GM12875 (cell line): ENCODE results near the gene SCD5.

Experiments used
- H3K4me3 ChIP-seq: one replicate; pipeline ENCODE4 v1.5.1; 2011; ENCODE audit warnings: low read depth, low read length, control low read depth
- TF ChIP-seq, protein P1 (sequence below): IDR thresholded peaks from 2 replicates; pipeline ENCODE4 v1.5.1; 2011; ENCODE audit warnings: low read depth, mild to moderate bottlenecking, control low read depth, inconsistent platforms, low read length, moderate library complexity, borderline replicate concordance; ENCODE audit not compliant: insufficient read depth

The SCD5 gene

DNA sequence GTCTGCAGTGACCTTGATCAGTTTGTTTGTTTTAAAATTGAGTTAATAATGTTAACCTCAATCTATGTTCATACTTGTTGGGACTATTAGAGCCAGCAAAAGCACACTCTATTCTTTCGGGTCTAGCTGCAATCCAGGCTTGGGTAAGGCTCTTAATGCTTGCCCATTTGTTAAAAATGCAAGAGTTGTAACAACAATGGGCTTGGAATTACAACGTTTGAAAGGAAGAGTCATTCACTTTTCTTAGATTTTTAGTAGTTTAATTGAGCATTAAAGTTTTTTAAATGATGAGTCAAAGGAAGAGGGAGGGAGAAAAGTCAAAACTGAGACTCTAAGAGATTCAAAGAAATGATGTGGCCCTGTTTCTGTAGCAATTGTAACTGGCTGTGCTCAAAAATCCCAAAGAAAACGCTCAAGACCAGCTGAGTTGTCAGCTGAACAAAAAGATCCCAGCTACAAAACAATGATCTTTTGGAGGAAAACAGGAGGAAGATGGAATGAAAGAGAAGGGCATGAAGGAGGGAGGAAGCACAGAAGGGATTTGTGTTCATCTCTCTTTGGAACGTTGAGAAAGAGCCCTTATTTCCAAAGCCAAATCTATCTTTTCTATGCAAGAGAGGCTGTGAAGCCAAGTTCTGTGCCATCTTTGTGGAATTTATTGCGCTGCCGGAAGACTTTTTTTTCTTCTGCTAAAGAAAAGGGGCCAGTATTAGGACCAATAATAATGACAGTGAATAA, 5.5 kb downstream of the SCD5 start:
- H3K4me3 ChIP-seq = no peak overlapping the region
- TF ChIP-seq, protein P1, sequence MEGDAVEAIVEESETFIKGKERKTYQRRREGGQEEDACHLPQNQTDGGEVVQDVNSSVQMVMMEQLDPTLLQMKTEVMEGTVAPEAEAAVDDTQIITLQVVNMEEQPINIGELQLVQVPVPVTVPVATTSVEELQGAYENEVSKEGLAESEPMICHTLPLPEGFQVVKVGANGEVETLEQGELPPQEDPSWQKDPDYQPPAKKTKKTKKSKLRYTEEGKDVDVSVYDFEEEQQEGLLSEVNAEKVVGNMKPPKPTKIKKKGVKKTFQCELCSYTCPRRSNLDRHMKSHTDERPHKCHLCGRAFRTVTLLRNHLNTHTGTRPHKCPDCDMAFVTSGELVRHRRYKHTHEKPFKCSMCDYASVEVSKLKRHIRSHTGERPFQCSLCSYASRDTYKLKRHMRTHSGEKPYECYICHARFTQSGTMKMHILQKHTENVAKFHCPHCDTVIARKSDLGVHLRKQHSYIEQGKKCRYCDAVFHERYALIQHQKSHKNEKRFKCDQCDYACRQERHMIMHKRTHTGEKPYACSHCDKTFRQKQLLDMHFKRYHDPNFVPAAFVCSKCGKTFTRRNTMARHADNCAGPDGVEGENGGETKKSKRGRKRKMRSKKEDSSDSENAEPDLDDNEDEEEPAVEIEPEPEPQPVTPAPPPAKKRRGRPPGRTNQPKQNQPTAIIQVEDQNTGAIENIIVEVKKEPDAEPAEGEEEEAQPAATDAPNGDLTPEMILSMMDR = no peak

DNA sequence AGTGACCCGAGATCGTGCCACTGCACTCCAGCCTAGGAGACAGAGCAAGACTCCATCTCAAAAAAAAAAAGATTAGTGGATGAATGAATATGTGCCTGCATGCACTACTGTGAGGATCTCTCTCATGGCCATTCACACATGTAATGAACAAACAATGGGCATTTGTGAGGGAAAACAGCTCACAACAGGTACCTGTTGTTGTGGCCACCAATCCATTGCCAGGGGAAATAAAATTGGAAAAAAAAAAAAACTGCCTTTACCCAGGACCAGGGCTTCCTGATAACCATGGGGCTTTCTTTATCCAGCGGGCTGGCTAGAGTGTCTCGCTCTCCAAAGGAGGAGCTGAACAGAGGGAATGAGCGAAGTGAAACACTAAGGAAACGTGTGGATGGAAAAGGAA, 7.4 kb downstream of the SCD5 start:
- no peak overlapping the region for H3K4me3 ChIP-seq
- TF ChIP-seq, protein P1 = no peak

DNA sequence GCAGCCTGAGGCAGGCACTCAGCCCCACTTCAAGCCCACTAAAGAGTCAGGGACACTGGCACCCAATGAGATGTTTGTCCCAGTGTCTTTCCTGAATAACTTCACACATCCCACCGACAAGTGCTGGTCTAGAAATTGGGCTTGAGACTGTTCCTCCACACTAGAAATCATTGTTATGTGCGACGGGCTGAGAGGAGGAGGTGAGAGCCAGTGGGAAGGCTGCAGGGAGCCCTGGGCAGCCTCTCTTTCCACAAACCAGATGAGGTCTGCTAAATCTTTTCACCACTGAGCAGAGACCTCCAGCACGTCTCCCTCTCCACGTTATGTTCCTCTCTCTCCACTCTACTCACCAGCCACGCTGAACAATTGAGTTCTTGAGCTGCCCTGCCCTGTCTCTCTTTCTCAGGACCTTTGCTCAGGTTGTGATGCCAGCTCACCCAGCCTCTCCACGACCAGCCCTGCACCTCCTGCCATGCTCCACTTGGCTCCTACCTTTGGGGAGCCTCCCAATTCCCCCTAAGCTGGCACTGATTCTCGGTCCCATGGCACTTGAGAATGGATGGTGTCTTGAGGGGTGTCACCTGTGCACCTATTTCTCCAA, 8.4 kb downstream of the SCD5 start:
- TF ChIP-seq, protein P1 = no peak
- no peak overlapping the region for H3K4me3 ChIP-seq

DNA sequence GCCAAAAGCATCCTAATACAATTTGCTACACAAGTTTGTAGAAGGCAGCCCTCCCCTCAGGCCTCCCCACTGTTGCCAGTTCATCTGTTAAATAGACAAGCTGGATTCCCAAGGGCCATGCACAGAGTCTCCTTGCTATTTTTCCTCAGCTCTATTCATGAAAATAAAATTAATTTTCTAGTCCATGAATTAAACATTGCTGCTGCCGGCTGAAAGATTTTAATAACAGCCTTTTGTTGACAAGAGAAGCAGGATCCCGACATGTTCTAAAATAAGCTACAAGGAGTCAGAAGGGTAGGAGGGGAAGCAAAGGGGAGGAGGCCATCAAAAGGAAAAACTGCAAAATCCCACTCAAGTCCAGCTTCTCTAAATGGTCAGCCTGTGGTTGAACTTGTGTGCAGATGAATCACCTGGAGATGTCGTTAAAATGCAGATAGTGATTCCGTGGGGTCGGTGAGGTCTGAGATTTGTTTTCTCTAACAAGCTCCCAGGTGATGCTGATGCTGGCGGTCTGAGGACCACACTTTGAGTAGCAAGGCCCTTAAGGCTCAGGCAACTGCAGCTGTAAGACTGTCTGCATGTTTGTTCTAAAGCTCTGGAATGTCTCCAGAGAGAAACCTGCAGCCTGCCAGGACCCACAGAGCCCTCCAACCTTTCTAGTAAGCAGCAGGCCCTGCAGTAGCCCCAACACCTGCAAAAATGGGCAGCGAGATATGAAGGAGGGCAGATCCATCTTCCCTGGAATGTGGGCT, 9.4 kb downstream of the SCD5 start:
- no peak overlapping the region for H3K4me3 ChIP-seq
- TF ChIP-seq, protein P1 = no peak

DNA sequence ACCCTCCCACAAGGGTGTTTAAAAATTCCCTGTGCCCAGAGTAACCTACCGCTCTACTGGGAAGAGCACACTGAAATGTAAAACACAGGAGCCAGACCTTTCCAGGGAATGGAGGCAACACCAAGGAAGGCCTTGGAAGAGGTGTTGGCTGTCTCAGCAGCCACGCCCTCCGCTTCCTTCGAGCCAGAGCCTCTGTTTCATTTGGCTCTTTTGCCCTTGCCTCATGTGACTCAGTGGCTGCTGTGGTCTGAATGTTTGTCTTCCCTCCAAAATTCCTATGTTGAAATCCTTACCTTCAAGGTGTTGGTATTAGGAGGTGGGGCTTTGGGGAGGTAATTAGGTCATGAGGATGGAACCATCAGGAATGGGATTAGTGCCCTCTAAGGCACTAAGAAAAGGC, 11.3 kb downstream of the SCD5 start:
- TF ChIP-seq, protein P1 = no peak
- H3K4me3 ChIP-seq = no peak overlapping the region

DNA sequence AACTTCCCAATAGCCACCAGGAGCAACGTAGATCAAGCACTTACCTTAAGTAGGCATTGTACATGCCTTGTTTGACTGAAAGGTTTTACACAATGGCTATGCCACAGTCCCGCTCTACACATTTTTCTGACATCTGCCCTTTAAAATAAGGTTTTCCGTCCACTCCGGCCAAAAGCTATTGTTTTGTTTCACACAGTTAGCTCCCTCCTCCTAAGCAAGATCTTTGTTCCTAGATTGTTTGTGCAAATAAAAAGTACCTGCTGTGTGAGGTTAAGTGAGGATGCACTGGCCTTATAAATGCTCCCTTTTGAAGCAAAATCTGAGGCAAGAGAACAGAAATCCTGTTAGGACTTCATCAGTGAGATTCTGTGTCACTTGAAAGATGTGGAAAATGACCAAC, 11.8 kb downstream of the SCD5 start:
- TF ChIP-seq, protein P1 = no peak

More for the DNA sequence above, 11.8 kb downstream of the SCD5 start:
- H3K4me3 ChIP-seq = no peak overlapping the region
